SK-N-SH treated with all-trans-retinoic acid at 6 μM for 48 hours (cell line): ENCODE measurements around the gene MINK1.

ENCODE experiments used
- ARNTL ChIP-seq: fragments of 450-650 bp; formaldehyde crosslinking; IDR thresholded peaks from 2 replicates; pipeline ENCODE4 v1.5.0; 2020; ENCODE audit warnings: low read depth, mild to moderate bottlenecking, moderate library complexity, borderline replicate concordance
- BACH2 ChIP-seq: fragments of 250-450 bp; sonication (Bioruptor Pico); IDR thresholded peaks from 2 replicates; pipeline ENCODE4 v1.9.0; 2021; ENCODE audit warnings: mild to moderate bottlenecking, borderline replicate concordance
- CREB5 ChIP-seq: fragments of 250-450 bp; sonication (Bioruptor Pico); IDR thresholded peaks from 2 replicates; pipeline ENCODE4 v1.5.1; 2020; ENCODE audit warnings: low read depth, mild to moderate bottlenecking, moderate library complexity
- CSDC2 ChIP-seq: fragments of 250-450 bp; sonication (Bioruptor Pico); IDR thresholded peaks from 2 replicates; pipeline ENCODE4 v1.5.0; 2020; ENCODE audit warnings: mild to moderate bottlenecking, moderate library complexity
- CSRNP3 ChIP-seq: fragments of 250-450 bp; sonication (Bioruptor Pico); IDR thresholded peaks from 2 replicates; pipeline ENCODE4 v1.5.1; 2021; ENCODE audit warnings: mild to moderate bottlenecking, moderate library complexity
- ESRRG ChIP-seq: fragments of 250-450 bp; sonication (Bioruptor Pico); IDR thresholded peaks from 2 replicates; pipeline ENCODE4 v1.6.1; 2021; ENCODE audit warnings: mild to moderate bottlenecking
- TF ChIP-seq, protein P1 (sequence below): fragments of 250-450 bp; sonication (Bioruptor Pico); IDR thresholded peaks from 2 replicates; pipeline ENCODE4 v1.8.0; 2020; ENCODE audit warnings: mild to moderate bottlenecking, moderate library complexity, borderline replicate concordance
- TF ChIP-seq, protein P2 (sequence below): fragments of 250-450 bp; sonication (Bioruptor Pico); IDR thresholded peaks from 2 replicates; pipeline ENCODE4 v1.8.0; 2021; ENCODE audit warnings: low read depth, mild to moderate bottlenecking, moderate library complexity, borderline replicate concordance

DNA sequence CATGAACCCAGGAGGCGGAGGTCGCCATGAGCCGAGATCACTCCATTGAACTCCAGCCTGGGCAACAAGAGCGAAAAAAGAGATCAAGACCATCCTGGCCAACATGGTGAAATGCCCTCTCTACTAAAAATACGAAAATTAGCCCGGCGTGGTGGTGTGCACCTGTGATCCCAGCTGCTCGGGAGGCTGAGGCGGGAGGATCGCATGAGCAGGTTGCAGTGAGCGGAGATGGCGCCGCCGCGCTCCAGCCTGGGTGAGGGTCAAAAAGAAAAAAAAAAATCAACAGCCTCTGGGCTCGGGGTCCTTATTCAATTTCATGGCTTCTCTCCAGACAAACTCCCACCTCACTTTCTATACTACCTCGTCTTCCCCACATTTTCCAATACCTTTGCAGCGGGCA, 95.7 kb downstream of the MINK1 start:
- TF ChIP-seq BACH2 (CRISPR knock-in tag) (no peak), CREB5 (CRISPR knock-in tag) (no peak), CSRNP3 (CRISPR knock-in tag) (no peak), CSDC2 (CRISPR knock-in tag) (no peak), ARNTL (CRISPR knock-in tag) (no peak), ESRRG (no peak)
- TF ChIP-seq, protein P1, sequence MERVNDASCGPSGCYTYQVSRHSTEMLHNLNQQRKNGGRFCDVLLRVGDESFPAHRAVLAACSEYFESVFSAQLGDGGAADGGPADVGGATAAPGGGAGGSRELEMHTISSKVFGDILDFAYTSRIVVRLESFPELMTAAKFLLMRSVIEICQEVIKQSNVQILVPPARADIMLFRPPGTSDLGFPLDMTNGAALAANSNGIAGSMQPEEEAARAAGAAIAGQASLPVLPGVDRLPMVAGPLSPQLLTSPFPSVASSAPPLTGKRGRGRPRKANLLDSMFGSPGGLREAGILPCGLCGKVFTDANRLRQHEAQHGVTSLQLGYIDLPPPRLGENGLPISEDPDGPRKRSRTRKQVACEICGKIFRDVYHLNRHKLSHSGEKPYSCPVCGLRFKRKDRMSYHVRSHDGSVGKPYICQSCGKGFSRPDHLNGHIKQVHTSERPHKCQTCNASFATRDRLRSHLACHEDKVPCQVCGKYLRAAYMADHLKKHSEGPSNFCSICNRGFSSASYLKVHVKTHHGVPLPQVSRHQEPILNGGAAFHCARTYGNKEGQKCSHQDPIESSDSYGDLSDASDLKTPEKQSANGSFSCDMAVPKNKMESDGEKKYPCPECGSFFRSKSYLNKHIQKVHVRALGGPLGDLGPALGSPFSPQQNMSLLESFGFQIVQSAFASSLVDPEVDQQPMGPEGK (CRISPR knock-in tag): no peak
- TF ChIP-seq, protein P2, sequence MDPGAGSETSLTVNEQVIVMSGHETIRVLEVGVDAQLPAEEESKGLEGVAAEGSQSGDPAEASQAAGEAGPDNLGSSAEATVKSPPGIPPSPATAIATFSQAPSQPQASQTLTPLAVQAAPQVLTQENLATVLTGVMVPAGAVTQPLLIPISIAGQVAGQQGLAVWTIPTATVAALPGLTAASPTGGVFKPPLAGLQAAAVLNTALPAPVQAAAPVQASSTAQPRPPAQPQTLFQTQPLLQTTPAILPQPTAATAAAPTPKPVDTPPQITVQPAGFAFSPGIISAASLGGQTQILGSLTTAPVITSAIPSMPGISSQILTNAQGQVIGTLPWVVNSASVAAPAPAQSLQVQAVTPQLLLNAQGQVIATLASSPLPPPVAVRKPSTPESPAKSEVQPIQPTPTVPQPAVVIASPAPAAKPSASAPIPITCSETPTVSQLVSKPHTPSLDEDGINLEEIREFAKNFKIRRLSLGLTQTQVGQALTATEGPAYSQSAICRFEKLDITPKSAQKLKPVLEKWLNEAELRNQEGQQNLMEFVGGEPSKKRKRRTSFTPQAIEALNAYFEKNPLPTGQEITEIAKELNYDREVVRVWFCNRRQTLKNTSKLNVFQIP (CRISPR knock-in tag): no peak
